AG08396 (cell line): ENCODE measurements around the gene DOCK1.

ENCODE experiments used
- DNase-seq: peaks from one replicate; pipeline ENCODE4 v3.0.0; 2012; ENCODE audit warnings: low spot score, mixed read lengths

Gene DOCK1

DNA sequence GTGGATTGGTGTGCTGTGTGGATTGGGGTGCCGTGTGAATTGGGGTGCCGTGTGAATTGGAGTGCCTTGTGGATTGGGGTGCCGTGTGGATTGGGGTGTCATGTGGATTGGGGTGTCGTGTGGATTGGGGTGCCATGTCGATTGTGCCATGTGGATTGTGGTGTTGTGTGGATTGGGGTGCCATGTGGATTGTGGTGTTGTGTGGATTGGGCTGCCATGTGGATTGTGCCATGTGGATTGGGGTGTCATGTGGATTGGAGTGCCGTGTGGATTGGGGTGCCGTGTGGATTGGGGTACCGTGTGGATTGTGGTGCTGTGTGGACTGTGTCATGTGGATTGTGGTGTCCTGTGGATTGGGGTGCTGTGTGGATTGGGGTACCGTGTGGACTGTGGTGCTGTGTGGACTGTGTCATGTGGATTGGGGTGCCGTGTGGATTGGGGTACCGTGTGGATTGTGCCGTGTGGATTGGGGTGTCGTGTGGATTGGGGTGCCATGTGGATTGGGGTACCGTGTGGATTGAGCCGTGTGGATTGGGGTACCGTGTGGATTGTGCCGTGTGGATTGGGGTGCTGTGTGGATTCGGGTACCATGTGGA, 523.3 kb downstream of the DOCK1 start:
- DNase-seq = no peak

DNA sequence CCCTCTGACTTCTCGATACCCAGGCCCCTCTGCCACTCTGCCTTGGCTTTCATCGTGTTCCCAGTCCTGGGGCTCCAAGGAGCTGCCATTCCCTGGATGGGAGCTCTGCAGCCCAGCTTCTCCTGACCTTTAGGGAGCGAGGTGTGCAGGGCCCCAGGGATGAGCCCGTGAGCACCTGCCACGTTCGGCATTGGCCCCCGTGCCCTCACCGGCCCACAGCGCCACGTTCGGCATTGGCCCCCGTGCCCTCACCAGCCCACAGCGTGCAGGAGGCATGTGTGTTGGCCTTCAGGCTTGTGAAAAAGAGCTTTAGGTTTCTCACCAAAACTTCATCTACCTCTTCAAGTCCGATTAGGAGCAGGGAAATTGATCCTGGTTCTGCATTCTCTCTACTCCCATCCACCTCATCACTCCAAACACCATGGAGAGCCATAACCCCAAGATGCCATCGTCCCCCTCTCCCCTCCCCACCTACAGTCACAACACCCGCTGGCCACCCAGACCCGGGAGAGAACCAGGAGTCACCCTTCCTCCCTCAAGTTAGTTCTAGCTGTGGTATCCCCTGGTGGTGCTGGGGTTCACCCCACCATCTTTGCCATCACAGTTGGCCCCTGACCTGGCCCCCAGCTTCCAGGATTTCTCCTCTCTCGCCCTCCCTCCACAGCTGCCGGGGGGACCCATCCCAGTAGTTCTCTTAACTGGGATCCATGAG, 524.5 kb downstream of the DOCK1 start:
- DNase-seq = no peak

DNA sequence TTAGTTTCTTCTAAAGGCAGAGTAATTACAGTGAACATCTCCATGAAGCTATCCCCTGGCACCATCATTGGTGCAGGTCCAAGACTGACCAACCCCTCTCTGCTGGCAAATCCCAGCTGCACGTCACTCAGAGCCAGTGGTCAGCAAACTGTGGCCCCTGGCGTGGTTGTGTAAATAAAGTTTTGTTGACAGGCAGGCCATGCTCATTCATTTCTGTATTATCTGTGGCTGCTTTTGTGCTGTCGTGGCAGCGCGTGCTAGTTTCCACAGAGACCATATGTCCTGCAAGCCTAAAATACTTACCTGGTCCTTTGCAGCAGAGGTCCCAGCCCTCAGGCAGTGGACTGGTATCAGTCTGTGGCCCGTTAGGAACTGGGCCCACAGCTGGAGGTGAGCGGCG, 526.3 kb downstream of the DOCK1 start:
- no peak for DNase-seq

DNA sequence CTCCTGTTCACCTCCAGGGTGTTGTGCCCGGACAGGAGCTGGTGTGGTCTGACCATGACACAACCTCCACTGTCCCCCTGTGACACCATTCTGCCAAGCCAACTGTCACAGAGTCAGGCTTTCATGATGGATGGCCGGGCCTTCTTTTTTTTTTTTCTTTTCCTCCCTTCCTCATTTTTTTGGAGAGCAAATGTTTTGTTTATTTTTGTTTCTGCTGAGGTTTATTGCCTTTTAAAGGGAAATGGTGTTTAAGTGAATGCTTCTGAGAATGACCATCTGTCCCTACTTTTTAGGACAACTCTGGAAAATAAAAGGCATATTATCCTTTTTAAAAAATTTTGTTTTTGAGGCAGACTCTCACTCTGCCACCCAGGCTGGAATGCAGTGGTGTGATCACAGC, 528.8 kb downstream of the DOCK1 start:
- no peak for DNase-seq

DNA sequence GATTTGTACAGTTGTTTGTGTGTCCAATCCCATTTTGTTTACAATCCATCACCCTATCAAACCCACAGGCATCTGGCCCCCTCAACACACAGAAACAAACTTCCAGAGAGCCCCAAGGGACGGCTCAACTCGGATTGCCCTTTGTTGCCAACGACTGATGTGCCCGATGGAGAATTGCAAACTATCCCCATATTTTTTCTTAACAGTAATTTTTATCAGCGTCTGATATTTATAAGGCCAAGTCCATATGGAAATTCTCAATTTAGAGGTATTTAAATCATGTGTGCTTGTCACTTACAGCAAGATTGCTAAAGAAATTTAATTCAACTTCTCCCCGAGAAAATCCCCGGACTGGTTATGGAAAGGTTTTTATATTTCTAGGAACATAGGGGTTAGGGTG, 530.0 kb downstream of the DOCK1 start:
- DNase-seq = no peak

DNA sequence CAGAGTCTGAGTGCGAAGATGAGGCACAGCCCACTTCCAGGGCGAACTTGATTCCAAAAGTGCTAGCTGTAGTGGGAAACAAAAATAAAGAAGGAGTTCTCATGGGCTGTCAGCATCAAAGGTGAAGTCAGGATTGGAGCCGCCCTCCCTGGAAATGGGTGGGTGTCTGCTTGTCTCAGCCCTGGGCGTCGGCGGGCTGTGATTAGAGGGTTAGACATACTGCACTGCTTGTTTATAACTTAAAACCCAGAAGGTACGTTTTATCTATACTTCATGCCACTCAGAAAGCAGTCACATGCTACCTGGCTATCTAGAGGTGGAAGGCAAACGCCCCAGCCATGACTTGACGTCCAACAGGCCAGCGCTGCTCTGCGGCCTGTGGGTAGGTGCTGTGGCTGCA, 535.1 kb downstream of the DOCK1 start:
- no peak for DNase-seq

DNA sequence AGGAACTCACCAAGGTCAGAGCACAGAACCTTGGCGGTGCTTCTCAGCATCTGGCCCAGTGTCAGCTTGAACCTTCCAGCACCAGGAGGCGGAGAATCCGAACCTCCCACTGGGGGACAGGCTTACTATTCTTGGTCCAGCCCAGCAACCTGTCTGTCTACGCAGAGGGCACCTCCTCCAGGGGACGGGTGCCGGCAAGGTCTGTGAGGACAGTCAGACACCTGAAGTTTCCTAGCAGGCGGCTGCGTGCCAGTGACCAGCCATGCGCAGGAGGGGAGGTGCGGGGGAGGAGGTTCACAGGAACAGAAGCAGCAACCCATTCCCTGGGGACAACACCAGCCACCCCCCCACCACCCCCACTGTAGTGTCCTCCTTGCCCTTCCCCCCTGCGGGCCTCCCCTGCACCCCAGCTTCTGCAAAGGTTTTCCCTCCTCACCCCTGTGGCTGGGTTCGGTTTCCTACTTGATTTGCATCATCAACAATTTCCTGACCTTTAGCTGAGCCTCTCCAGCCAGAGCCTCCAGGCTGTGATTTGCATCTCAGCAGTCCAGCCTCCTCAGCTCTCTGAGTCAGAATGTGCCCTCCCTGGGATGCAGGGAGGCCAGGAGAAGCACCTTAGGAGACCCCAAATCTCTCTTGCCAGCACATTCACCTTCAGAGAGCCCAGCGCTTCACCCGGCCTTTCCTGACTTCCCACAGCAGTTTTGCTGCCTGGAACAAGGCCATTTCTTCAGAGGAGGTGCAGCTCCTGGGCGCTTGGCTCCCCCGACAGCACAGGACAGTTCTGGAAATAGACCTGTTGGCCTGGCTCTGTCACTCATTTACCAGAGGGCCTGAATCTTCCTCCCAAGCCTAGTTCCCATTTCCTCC, 536.4 kb downstream of the DOCK1 start:
- no peak for DNase-seq

DNA sequence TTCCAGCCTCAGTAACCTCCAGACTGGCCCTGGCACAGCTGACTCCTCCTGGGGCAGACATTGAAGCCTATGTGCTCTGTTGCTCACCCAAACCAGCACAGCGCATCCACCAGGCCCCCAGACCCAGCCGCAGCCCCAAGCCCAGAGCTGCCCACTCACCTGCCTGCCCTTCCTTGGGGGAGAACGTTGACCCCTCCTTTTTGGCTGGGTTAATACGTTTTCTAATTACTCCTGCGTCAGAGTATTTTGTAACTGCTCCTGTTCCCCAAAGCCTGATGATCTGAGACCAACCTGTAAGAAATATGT, 536.9 kb downstream of the DOCK1 start:
- no peak for DNase-seq

DNA sequence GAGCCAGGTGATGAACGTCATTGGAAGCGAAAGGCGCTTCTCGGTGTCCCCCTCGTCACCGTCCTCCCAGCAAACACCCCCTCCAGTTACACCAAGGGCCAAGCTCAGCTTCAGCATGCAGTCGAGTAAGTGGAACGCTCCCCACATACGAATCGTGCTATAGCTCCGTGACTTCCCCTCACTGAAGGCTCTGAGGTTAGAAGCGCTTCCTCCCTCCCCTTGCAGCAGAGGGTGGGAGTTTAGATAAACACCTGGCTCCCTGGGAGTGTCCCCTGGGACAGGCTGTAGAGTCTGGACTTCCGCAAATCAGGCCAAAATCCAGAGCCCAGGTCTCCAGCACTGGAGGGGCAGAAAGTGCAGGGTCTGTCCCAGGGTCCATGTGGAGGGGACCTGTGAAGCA, 538.9 kb downstream of the DOCK1 start:
- no peak for DNase-seq

DNA sequence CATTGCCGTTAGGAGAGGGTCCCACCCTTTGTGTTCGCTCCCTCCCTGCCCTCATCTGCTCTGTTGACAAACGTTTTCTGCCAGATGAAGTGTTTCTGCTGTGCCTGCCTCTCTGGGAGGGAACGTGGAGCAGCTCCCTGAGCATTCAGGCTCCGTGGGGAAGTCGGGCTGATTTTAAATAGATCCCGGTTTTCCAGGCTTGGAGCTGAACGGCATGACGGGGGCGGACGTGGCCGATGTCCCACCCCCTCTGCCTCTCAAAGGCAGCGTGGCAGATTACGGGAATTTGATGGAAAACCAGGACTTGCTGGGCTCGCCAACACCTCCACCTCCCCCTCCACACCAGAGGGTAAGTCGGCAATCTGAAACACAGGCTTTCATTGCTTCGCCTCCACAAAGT, 542.0 kb downstream of the DOCK1 start:
- DNase-seq = no peak

DNA sequence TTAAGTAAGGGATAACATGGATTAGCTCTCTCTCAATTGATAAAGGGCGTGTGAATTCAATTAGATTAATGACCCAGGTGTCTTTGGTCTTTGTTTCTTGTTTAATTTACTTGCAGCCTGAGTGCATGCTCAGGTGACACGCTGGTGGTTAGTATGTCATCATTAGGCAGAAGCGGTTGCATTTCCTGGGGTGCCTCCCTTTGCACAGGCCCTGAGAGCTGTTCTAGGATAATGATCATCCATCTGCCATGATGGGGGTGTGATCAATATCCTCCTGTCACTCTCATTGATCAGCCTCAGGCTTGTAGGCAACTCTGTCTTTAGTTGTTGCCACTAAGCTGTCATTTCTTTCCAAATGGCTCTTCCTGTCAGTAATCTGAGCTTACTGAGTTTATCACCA, 544.3 kb downstream of the DOCK1 start:
- no peak for DNase-seq

DNA sequence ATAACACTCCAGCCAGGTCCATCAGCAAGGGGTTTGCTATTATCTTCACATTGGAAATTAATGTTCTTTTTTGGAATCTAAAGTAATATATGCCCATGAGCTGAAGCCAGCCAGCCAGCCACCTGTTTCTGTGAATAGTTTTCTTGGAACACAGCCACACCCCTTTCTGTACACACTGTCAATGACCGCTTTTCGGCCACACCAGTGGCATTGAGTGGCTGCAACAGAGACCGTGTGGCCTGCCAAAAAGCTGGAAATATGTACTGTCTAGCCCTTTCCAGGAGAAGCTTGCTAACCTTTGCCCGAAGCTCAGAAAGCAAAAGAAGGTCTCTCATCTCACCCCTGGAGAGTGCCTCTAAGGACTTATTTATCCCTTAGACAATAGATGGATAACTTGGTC, 545.4 kb downstream of the DOCK1 start:
- no peak for DNase-seq

DNA sequence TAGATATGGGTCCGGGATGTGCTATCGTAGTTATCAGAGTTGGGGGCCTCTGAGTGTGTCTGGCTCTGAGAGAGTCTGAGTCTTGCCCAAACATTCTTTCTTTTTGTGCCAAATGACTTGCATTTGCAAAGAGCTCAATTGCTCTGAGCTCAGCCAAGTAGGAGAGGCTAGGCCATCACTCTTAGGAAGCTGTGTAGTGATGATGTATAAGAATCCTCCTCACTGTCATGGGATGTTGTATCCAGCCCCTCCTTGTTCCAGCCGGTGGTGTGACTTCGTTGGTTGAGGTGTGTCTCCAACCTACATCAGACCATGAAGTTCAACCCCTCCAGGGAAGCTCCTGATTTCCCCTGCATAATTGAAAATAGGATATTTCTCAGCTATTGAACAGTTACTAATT, 546.4 kb downstream of the DOCK1 start:
- no peak for DNase-seq

DNA sequence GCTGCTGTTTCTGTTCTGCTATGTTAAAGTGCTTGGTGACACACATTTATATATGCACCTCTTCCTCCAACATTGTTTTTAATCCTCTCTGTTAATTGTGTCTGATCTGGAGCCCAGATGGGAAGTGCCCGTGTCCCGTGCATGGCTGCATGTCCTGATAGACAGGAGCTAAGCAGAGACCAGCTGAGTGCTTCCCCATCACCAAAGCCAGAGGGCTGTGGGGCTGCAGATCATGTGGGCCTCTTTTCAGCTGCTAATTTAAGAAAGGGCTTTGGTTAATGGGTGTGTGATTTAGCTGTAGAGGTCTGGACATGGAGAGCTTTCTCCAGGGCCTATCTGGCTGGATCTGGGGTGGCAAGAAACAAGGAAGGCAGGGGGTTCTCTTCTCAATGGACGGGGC, 547.3 kb downstream of the DOCK1 start:
- DNase-seq = no peak

DNA sequence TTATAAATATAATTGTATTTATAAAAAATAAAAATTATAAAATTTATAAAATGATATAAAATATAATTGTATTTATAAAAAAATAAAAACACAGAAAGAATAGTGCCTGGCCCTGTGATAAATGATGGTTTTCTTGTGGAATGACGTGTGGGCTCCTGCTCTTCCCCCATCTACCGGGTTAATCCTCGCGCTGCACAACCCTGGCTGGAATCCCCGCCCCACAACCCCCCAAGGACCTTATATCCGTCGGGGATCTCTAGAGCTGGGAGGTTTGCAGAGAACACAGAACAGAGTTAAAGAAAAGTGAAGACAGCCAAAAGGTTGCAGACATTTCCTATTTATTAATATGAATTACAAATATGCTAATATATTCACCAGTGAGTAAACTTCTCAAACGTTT, 548.5 kb downstream of the DOCK1 start:
- DNase-seq = no peak

DNA sequence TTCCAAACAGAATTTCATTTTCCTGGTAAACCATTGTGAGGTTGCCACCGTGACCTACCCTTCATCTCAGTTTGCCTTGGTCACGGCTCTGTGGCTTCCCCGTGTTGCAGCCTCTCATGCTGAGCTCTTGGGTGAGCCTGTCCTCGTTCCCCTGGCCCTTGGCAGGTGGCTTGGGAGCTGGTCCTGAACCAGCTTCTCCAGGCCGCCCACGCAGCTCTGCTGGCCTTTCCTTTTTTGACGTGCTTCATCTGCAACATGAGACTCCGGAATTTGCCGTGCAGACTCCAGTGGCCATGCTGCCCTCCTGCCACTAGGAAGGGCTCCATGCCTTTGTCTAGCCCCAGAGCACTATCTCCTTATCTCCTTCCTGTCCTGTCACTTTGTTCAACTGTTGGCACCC, 550.9 kb downstream of the DOCK1 start:
- no peak for DNase-seq

DNA sequence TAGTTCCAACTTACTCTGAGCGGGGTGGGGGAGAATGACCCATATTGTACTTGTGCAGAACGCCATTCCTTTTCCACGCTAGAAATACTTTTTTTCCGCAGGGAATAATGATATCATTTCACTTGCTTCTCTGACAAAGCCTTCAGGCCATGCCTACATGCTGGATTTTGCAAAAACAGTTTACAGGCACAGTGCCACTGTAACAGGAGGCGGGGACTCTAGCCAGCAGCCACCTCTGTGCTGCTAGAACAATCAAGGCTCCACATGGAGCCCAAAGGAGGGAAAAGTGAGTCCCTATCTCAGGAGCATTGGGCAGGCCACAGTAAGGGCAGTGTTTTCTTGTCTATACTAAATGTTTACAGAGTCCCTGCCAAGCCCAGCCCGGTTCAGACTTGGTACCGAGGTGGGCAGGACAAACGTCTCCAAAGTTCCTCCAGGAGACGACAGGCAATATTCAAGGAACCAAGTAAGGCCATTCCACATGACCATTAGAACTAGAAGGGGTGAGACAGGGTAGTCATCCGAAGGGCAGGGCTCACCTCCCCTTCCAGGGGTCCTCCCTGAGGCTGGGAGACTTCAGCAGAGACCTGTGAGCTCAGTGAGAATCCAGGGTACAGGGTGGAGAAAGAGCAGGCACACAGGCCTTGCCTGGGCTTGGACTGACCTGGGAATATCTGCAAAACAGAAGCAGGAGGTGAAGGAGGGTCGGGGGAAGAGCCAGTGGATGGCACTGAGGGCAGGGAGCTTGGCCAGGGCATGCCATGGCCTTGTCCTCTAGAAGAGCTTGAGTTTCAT, 553.0 kb downstream of the DOCK1 start:
- no peak for DNase-seq

DNA sequence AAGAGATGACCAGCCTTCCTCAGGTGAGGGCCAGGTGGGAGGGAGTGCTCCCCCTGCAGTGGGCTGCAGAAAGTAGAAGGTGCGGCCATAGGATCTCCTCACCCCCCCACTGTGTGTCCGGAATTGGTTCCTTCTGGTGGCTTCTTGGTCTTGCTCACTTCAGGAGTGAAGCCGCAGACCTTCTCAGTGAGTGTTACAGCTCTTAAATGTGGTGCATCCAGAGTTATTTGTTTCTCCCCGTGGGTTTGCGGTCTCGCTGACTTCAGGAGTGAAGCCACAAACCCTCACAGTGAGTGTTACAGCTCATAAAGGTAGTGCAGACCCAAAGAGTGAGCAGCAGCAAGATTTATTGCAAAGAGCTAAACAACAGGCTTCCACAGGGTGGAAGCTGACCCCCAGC, 553.6 kb downstream of the DOCK1 start:
- DNase-seq = no peak

DNA sequence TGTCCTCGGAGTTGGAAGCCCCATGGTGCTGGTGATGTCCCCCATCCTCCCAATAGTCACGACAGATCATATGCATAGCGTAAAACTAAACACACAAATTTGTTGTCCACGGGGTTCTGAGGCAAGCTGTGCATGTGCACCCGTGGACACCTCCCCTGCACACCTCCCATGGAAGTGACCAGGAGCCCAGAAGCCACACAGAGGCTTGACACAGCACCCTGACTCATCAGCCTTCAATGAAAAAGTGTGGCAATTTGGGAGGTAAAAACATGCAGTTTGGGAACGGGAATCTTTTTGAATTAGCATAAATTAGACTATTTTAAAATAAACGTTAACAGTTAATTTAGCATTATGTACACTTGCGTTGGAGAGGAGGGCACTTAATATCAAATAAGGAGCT, 554.7 kb downstream of the DOCK1 start:
- DNase-seq = no peak

DNA sequence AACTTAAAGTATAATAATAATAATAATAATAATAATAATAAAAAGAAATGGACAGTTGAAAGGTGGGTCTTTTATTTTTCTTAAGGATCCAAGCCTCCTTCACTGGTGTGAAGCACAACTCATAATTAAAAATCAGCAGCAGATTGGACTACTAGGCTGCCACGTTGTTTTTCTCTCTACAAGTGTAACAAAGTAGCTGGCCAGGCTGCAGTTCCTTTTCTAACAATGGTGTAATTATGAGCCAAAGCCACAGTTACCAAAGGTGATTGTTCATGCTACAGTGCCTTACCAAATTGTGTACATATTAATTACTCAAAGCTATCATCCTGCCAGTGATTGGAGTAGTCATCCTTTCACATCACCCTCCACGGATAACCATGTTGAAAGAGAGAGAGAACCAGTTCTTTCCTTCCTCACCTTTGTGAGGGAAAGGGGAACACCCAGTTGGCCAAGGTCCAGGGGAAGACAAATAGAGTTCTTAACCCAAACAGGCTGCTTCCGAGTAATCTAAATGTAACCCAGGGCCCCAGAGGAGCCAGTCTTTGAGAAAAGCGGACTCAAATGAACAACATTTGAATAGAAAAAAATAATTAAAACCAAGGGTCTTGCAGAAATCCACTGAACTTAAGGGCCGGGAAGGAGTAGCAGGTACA, 557.5 kb downstream of the DOCK1 start:
- DNase-seq = no peak

DNA sequence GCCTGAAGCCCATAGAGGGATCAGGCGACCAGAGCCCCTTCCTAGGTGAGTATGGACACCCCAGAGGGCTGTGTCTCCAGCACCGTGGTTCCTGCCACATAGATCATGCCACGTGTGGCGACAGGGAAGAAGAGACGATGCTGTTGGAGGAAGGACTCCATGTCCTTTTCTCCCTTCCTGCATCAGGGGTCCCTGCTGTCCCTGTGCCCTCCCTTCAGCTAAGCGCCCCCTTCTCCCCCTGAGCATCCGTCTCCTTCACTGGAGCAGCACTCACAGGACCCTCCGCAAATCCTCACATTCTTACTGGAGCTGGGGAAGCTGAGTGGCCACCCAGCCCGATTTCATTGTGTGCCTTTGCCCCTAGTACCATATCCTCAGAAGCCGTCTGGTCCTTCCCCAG, 558.3 kb downstream of the DOCK1 start:
- DNase-seq = no peak

DNA sequence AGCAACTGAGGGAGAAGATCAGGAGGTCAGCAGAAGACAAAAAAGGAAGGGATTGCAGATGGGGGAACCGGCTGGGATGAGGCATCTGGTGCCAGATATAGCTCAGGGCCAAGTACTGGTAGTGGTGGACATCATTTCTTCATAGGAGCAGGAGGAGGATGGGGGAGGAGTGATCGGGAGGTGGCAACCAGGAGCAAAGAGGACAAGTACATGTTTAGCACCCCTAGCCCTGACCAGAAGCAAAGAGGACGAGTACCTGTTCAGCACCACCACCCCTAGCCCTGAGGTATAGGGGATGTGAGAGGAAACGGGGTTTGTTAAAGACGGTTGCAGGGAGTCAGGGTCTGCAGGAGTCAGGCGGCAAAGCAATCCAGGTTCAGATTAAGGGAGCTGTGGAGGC, 559.3 kb downstream of the DOCK1 start:
- DNase-seq = no peak
